ENCODE measurements around the gene SLIT3.

The SLIT3 gene

DNA sequence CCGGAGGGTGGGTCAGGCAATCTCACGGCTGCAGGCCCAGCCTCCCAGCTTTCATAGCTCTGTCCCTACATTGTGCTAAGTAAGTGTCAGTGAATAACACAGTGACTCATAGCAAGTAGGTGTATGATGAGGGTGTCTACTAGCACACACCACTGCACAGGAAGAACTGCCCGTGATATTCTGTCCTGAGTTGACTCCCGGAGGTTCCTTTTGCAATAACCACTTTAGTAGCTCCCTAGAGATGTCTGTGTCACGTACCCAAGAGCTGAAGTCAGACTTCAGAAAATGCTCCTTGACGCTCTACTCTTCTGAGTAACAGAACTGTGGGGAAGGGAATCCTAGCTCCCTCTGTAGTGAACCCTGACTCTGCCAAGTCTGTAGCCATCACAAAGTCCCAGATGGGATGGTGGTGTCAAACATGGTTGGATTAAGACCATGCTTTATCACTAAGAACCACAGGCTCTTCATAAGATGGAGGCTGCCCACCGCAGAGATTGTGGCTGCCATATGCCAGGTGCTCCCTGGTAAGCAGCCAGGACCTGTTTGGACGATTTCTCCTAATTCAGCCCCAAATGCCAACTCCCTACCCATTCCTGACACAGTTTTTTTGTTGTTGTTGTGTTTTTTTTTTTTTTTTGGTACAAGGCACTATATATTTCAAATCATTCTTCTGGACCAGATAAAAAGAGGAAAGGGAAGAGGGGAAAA is 369.1 kb downstream of the SLIT3 start:
- DNase-seq (ENCODE audit: low read depth, low spot score), result no peak

DNA sequence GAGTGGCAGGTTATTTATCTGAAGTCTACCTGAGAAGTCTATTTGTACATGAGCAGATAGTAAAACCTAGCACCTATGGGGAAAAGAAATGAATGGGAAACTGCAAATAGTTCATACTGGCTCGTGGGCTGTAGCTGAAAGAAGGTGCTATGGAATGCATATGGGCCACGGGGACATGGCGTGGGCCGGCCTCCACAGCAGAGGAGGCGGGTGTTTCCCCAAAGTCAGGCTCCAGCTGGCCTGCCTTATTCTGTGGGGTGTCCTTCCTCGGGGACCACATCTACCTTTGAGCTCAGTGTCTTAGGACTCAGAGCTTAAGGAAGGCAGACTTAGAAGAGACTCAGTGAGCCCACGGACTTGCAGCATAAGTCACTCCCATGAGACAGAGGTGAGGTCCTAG is 371.3 kb downstream of the SLIT3 start:
- no peak for DNase-seq (ENCODE audit: low read depth, low spot score)

DNA sequence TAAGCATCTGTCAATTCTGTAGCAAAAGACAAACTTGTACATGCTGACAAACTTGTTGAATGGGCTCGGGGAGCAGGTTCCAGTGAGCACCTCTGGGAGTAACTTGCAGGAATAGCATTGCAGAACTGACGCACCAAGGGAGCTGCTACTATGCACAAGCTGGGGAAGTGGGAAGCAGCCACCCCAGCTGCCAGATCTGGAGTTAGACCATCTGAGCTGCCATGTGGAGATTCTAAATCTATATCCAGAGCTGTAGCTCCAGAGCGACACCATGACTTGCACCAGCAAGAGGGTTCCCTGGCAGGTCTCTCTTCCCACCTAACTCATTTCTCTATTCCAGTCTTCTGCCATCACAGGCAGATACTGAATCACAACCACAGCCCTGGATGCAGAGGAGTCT is 375.8 kb downstream of the SLIT3 start:
- DNase-seq (ENCODE audit: low read depth, low spot score), result no peak

DNA sequence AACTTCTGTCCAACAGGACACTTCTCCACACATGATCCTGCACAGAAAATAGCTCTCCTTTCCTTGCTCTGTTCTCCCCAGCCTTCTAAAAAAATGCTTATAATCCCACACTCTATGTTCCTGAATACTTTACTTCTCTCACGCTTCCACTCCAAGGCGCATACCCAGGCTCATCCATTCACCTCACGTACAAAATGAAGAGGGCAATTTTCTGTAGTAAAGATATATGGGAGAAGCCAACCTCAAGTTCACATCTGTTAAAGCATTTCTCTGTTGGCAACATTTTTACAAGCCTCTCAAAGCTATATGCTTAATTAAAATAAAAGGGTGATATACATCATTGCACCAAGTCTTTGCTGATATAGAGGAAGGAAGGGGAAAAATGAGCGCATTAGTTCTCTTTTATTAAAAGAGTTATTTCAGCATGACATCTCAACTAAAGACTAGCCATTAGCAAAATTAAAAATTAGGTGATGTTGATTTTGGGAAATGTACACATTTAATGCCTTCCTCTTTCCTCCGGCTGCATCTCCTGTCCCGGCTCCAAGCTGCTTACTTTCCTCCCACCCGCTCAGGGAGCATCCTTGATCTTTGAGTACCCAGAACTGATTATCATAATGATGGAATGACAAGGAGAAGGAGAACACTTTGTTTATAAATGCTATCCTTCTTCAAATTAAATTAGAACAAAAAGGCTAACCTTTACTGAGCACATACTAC is 379.6 kb downstream of the SLIT3 start:
- no peak for DNase-seq (ENCODE audit: low read depth, low spot score)

DNA sequence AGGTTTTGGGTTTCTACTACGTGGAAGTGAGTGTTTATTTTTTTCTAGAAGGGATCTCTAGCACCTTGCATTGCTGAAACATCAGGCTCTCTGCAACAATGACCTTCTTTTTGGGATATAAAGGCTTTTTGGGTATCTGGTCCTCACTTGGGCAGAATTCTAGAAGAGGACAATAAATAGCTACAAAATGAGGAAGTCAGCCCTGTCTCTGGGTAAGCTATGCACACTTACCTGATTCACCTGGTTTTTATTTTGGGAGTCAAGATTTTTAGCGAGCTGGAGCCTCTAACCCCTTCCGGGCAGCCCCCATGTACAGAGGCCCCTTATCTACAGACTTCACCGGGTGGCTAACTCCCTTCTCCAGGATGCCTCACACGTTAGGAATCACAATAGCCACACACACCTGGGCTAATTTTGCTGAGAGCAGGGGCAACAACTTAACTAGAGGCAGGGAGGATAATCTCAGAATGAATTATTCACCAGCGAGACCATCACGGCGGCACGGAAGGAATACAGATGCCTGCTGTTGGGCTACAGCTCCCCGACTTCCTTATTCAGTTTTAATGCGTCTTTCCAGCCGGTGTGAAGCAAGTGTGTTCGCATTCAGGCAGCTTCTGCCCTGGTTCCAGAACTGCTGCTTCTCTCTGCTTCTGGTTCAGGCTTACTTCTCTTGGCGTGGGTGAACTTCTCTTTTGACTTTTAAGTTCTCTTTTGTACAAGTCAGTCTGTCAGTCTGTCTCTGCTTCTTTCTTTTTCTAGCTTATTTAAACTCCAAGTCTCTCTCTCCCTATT is 380.7 kb downstream of the SLIT3 start:
- DNase-seq (ENCODE audit: low read depth, low spot score), result no peak

DNA sequence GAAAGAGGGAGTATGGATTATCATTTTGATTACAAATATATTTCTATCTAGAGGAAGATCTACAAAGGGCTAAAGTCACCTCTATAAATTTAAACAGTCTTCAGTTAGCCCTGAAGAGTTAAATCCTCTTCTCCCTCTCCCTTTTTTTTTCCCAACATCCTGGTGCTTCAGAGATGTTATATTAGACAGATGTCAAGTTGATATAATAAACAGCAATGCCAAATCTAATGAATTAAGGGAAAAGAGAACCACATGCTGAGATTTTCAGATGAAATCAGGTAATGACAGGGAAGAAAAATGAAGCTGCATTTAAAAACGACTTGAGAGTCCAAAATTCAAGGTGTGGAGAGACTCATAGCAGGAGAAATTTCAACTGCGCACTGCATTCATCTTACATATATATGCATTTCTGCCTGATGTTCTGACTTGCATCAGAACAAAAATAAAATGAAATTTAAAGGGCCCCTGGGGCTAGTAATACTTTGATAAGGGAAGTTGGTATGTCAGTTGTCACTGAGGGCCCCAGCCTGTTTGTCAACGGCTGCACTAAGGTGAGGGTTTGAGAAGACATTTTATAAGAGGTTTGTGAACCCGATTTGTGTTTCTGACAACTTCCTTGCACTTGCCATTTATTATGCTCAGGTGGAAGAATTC is 382.9 kb downstream of the SLIT3 start:
- no peak for DNase-seq (ENCODE audit: low read depth, low spot score)

DNA sequence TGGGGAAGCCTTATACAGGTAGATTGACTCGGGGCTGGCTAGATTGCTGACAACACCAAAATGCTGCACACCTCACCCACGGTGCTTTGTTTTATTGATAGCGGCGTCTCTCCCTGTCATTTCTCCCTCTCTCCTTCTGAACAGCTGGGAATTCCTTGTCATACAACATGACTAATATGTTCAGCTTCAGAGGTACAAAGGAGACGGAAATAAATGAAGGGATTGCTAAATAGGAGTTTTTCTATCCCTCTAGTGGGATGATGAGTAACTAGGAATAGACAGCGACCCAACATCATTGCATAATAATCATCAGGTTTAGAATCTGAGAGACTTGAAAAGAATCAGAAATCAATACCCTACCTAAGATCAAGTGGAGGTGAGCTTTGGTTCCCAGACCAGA is 384.1 kb downstream of the SLIT3 start:
- DNase-seq (ENCODE audit: low read depth, low spot score), result no peak

DNA sequence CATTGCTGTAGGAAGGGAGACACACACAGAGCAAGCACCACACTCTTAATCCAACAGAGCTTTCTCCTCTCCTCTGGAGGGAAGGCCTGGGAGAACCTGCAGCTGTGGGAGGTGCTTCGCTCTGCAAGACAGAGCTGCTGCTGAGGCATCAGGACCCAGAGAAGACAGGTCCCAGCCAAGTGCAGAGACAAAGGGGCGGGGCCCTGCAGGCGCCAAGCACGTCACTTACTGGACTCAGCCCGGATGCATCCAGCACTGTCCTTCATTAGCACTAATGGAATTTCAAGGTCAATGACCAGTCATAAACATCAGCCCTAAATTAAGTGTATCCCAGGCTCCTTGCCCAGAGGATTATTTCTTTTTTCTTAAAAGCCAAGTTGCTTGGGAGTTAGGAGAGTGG is 384.7 kb downstream of the SLIT3 start:
- peak; percentile 49 for DNase-seq (ENCODE audit: low read depth, low spot score)

DNA sequence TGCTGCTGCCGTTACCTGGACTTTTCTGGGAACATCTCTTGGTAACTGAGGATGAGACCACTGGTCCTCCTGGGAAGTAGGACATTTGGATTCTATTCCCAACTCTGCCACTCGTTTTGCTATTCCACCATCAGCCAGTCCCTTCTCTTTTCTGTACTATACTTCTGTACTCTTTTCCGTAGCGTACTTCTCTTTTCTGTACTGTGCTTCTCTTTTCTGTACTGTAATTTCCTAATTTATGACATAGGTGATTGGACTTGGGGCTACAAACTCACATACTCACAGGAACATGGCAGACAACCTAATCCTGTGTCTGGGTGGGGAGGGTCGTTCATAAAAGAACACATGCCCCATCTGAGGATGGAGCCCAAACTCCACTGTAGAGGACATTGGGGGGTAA is 386.4 kb downstream of the SLIT3 start:
- DNase-seq (ENCODE audit: low read depth, low spot score), result no peak

DNA sequence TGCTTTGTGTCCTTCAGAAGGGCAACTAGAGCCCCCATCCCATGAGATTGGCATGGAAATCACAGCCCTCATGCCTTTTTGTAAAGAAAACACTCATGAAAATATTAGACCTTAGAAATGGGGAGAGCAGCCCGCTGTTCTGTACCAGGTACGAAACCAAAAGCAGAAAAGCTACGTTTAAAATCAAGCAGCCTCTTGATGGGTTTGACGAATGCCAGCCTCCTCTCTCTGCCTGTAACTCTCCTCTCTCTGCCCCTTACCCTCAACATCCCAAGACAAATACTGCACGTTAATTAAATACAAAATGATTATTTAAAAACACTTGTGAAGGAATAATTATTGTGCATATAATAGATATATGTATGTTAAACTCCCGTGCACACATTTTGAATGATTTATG is 390.1 kb downstream of the SLIT3 start:
- no peak for DNase-seq (ENCODE audit: low read depth, low spot score)

DNA sequence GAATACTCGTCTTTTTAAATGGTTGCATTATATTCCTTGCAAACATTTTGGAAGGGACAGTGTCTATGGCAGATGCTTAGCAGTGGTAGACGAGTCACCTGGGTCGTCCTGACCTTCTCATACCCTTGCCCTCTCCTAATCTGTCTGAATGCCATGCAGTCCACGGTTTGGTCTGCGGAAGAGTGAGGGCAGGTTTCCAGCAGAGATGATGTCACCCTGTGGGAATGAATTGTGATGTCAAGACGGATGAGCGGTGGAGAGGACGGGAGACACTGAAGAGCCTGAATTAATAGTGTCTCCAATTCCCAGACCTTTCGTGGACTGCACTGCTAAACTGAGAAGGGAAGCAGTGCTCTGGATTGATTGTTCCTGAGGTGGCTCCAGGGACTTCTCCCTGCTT is 392.7 kb downstream of the SLIT3 start:
- peak; percentile 30 for DNase-seq (ENCODE audit: low read depth, low spot score)

DNA sequence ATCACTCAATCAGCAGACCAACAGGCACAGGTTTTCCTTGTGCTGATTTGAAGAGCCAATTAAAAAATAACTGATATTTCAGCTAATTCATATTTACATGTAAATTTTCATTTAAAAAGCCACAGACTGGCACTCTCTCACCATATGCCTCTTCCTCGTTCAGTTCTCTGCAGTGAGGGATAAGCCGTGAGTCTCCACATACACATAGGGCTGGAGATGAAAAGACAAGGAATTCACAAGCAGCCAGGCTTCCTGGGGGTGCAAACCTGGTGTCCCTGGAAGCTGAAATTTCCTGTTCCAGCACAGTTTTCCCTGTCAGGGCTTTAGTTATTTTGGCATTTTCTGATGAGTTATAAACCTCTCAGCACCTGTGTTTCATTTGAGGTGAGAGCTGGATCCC is 397.9 kb downstream of the SLIT3 start:
- no peak for DNase-seq (ENCODE audit: low read depth, low spot score)

DNA sequence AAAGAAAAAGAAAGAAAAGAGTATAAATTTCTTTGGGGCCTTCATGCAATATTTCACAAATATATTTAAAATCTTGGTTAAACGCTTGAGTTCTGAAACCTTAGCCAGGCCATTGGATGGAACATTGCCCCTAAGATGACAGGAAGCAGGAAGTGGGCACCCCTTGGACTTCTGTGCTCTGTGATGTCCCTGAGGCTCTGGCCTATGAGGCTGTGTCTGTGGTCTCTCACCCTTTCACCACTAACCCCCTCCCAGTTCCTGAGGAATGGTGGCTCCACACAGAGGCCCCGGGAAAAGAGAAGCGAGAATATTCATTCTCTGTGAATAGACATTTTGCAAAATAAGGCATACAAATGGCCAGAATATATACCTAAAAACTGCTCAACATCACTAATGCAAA is 401.3 kb downstream of the SLIT3 start:
- DNase-seq (ENCODE audit: low read depth, low spot score), result no peak

DNA sequence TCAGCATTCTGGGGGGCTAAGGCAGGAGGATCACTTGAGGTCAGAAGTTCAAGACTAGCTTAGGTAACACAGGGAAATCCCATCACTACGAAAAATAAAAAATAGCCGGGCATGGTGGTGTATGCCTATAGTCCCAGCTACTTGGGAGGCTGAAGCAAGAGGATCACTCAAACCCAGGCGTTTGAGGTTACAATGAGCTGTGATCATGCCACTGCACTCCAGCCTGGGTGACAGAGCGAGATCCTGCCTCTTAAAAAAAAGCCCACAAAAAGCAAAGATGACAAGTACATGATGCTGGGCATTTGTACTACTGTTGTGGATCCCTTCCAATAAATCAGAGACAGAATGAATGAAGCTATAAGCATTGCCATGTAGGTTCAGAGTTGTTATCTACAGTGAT is 401.7 kb downstream of the SLIT3 start:
- DNase-seq (ENCODE audit: low read depth, low spot score), result no peak

DNA sequence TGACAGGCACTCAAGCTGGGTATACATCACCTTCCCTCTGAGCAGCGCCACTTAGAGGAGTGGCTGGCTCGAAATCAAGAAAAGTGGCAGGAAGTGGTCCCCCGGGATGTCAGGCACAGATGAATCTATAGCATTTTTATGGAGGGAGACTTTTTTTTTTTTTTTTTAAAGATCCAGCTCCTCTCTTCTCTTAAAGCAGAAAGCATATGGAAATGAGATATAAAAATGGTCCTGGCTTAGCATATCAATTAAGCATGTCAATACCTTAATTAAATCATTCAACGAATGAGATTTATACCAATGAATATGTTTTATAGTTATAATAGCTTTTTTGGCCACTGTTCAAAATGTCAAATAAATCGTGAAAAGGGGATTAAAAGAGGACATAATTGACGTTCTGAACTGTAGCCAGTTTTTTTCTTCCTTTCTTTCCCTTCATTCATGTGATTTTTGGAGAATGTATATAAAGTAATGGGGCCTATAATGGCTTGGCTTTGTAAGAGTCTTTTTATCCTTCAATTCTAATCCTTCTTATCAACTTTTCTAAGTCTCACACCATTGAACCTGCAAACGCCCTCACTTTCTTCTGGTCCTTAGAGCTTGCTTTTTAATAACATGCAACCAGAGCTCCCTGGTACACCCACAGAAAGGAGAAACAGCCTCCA is 402.6 kb downstream of the SLIT3 start:
- DNase-seq (ENCODE audit: low read depth, low spot score), result no peak

DNA sequence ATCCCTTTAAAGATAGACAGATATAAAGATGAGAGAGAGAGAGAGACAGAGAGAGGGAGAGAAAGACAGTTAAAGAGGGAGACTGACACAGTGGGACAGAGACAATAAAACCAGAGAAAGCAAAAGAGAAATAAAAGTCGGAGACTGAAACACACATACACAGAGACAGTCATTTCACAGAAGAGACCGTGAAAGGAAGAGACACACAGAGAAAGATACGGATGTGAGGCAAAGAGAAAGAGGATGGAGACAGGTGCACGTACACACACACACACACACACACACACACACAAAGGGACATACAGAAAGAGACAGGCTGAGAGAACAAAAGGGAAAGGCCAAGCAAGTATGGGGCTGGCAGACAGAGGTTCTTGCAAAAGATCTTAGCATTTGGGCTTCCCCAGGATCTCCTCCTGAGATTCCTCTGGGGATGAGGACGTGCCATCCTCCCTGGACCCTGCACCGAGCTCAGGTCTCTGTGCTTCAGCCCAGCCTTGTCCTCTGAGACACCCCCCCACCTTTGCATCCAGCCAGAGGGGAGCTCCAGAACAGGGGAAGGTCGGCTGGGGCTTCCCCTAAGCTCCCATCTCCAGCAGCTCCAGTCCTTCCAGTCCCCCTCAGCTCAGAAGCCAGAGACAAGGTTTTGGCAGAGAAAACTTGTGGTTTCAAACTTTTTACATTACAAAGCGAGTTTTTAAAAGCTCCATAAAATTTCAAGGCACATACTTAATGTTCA is 403.4 kb downstream of the SLIT3 start:
- DNase-seq (ENCODE audit: low read depth, low spot score), result no peak

DNA sequence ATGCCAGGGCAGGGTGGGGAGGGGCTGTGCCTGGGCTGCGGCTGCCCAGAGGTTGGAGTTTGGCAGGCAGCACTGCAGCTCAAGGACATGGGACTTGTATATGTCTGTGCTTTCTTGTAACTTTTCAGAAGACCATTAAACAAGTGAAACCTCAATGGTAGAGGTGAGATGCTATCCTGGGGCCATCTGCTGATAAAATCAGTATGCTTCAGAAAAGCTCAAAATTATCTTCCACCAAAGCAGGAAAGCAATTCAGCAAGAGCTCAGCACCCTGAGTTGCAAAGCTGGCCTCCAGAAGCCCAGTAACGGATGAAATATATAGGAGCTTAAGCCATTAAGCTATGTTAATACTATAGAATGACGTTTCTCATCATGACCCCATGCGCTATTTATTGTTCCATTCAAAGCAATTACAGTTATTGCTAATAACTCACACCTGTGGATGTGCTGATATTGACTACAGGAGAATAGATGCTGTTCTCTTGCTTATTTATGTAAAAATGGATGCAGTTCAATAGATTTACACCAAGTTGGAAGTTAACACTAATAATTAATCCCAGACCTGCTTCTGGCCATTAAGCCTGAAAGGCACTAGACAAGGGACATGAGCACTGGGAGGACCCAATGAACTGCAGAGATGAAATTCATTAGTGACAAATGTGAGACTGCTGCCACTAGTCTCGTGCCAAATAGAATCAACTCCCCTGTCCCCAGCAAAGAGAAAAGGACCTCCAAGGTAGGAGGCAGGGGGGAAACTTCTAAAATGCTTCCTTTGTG is 405.5 kb downstream of the SLIT3 start:
- no peak for DNase-seq (ENCODE audit: low read depth, low spot score)

DNA sequence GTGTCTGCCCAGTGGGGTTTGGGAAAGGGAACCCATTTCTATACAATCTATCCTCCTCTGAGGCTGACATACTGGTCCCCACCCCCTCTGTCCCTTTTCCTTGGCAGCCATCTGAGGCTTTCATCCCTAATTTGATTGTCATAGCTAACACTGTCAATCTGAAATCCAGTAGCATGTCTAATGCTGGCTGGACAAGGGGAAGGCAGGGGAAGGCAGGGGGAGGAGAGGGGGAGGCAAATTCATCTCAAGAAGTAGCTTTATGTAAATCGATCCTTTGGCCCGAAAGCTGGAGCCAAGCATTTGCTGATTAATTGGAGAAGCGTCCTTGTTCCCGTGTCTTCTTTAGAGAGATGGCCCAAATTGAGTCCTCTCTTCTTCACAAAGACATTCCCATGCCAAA is 407.7 kb downstream of the SLIT3 start:
- no peak for DNase-seq (ENCODE audit: low read depth, low spot score)

DNA sequence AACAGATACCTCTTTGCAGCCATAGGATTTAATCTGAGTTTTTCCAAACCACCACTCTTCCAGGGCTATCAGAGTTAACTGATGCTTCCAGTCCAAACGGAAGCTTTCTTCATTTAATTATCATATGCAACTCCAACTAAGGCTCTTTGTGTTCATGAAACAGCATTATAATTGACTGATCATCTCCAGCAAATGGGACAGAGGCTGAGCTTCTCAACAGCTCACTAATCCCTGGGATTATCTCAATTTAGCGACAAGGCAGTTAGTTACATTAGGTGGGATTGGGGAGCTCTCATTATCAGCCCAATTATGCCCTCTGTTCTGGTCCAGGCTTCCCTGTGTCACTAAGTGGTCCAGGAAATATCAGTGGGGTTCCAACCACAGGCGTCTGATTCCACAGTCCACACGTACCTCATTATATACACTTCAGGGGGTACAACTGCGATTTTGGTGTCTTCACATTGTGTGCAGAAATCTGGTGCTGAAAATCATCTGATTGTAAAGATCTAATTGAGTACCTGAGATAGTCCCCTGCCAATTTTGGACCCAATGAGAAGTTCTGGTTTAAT is 408.2 kb downstream of the SLIT3 start:
- no peak for DNase-seq (ENCODE audit: low read depth, low spot score)
